NK-92 treated with Interleukin-12 subunit alpha and Interleukin-12 subunit beta, amount 100 ng/mL, for 24 hours (cell line): ENCODE data around the gene CRABP2.

Source experiments
- DNase-seq: peaks from one replicate; lab custom pipeline; 2025; lab: John Stamatoyannopoulos, UW

Gene CRABP2

DNA sequence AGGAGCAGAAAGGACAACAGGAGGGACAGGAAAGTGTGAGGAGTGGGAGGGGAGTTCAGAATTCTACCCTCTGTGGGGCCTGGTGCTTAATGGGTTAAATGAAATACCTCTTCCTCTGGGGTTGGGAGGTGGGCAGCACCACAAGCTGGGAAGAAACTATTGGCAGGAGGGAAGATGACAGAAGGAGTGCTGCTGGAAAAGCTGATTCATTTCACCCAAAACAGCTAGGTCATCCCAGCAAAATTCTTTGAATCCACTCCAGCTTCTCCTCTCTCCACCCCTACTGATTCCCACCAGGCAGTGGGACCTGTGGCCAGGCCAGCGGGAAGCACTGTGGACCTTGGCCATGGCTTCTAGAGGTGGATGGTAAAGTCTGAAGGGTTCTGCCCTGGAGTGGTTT lies 50.7 kb downstream of the CRABP2 start:
- DNase-seq, result no peak

DNA sequence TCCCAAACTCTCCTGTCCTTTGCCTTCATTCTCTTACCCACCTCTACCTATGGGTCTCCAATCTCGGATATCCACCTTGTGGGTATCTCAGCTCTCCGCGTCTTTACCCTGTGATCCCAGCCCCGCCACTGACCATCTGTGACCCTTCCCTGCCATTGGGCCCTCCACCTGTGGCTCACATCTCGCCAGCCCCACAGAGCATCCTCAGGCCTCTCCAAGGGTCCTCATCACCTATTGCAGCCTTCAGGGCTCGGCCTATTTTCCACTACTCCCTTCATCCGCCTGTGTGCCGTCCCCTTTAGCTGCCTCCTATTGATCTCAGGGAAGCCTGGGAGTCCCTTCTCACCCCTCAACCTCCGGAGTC lies 52.4 kb downstream of the CRABP2 start:
- DNase-seq, result no peak

DNA sequence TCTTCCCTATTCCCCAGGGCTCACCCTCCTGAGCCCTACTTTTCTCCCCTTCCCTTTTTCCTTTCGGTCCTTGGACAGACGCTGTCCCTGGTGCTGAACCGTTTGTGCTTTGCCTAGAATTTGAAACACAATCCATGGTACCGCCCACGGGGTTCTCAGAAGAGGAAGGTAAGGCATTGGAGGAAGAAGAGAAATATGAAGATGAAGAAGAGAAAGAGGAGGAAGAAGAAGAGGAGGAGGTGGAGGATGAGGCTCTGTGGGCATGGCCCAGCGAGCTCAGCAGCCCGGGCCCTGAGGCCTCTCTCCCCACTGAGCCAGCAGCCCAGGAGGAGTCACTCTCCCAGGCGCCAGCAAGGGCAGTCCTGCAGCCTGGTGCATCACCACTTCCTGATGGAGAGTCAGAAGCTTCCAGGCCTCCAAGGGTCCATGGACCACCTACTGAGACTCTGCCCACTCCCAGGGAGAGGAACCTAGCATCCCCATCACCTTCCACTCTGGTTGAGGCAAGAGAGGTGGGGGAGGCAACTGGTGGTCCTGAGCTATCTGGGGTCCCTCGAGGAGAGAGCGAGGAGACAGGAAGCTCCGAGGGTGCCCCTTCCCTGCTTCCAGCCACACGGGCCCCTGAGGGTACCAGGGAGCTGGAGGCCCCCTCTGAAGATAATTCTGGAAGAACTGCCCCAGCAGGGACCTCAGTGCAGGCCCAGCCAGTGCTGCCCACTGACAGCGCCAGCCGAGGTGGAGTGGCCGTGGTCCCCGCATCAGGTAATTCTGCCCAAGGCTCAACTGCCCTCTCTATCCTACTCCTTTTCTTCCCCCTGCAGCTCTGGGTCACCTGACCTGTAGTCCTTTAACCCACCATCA lies 53.0 kb downstream of the CRABP2 start:
- DNase-seq, result no peak
